Liver (tissue), 3 donors: ENCODE results near the gene LILRB2.

Experiments
- ATF3 ChIP-seq: IDR thresholded peaks from 2 replicates; pipeline ENCODE4 v1.6.1; 2016; ENCODE audit warnings: antibody characterized with exemption
- EGR1 ChIP-seq, 2 donors: IDR thresholded peaks; 2 replicates each; pipeline ENCODE4 v1.6.1; 2016 to 2018; ENCODE audit warnings: antibody characterized with exemption in 2 of 2, low read depth in 2 of 2
- FOXA1 ChIP-seq: IDR thresholded peaks from 2 replicates; pipeline ENCODE4 v1.6.1; 2016; ENCODE audit warnings: antibody characterized with exemption
- FOXA2 ChIP-seq: IDR thresholded peaks from 2 replicates; pipeline ENCODE4 v1.6.1; 2016; ENCODE audit warnings: antibody characterized with exemption
- GABPA ChIP-seq, 2 donors: IDR thresholded peaks in 1 of 2; conservative IDR thresholded peaks in 1 of 2; 2 replicates each; pipeline ENCODE4 v1.6.1; 2016; ENCODE audit warnings: antibody characterized with exemption in 2 of 2, mild to moderate bottlenecking in 1 of 2, moderate library complexity in 1 of 2
- RAD21 ChIP-seq, 2 donors: IDR thresholded peaks; 2 replicates each; pipeline ENCODE4 v1.6.1; 2016; ENCODE audit warnings: antibody characterized with exemption in 2 of 2, mild to moderate bottlenecking in 2 of 2
- RXRA ChIP-seq, 2 donors: IDR thresholded peaks; 2 replicates each; pipeline ENCODE4 v1.6.1; 2017 to 2018; ENCODE audit warnings: antibody characterized with exemption in 2 of 2, mild to moderate bottlenecking in 1 of 2
- SP1 ChIP-seq: IDR thresholded peaks from 2 replicates; pipeline ENCODE4 v1.6.1; 2018; ENCODE audit warnings: antibody characterized with exemption, mild to moderate bottlenecking
- TAF1 ChIP-seq: conservative IDR thresholded peaks from 2 replicates; pipeline ENCODE4 v1.6.1; 2016; ENCODE audit warnings: antibody characterized with exemption, mild to moderate bottlenecking
- YY1 ChIP-seq: IDR thresholded peaks from 2 replicates; pipeline ENCODE4 v1.6.1; 2016; ENCODE audit warnings: antibody characterized with exemption, mild to moderate bottlenecking
- TF ChIP-seq, protein P1 (sequence below): fragments of 150-350 bp; IDR thresholded peaks from 2 replicates; pipeline ENCODE4 v1.5.1; 2017; ENCODE audit warnings: improper control_type of control experiment, low read depth, low read length; ENCODE audit not compliant: missing input control
- TF ChIP-seq, protein P2 (sequence below): IDR thresholded peaks from 2 replicates; pipeline ENCODE4 v1.6.1; 2016; ENCODE audit warnings: antibody characterized with exemption
- TF ChIP-seq, protein P3 (sequence below): IDR thresholded peaks from 2 replicates; pipeline ENCODE4 v1.6.1; 2016; ENCODE audit warnings: antibody characterized with exemption
- donor health status: healthy.
- donor health status: healthy.

GRCh38 chr19:54252243-54252642 lies 28.7 kb downstream of the LILRB2 start:
- TF ChIP-seq, protein P1, sequence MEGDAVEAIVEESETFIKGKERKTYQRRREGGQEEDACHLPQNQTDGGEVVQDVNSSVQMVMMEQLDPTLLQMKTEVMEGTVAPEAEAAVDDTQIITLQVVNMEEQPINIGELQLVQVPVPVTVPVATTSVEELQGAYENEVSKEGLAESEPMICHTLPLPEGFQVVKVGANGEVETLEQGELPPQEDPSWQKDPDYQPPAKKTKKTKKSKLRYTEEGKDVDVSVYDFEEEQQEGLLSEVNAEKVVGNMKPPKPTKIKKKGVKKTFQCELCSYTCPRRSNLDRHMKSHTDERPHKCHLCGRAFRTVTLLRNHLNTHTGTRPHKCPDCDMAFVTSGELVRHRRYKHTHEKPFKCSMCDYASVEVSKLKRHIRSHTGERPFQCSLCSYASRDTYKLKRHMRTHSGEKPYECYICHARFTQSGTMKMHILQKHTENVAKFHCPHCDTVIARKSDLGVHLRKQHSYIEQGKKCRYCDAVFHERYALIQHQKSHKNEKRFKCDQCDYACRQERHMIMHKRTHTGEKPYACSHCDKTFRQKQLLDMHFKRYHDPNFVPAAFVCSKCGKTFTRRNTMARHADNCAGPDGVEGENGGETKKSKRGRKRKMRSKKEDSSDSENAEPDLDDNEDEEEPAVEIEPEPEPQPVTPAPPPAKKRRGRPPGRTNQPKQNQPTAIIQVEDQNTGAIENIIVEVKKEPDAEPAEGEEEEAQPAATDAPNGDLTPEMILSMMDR, result no peak
- TF ChIP-seq, protein P2, sequence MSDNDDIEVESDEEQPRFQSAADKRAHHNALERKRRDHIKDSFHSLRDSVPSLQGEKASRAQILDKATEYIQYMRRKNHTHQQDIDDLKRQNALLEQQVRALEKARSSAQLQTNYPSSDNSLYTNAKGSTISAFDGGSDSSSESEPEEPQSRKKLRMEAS, result no peak
- TF ChIP-seq YY1 (no peak), RAD21 (IDR thresholded peaks at IDR 0.05) (no peak), FOXA1 (no peak), ATF3 (no peak), SP1 (no peak), TAF1 (no peak), GABPA (IDR thresholded peaks at IDR 0.05 in 1 of 2, conservative IDR thresholded peaks at IDR 0.05 in 1 of 2) (no peak), RXRA (IDR thresholded peaks at IDR 0.05) (no peak), FOXA2 (no peak), EGR1 (IDR thresholded peaks at IDR 0.05; ENCODE audit: low read depth in 2 of 2) (no peak)
- TF ChIP-seq, protein P3, sequence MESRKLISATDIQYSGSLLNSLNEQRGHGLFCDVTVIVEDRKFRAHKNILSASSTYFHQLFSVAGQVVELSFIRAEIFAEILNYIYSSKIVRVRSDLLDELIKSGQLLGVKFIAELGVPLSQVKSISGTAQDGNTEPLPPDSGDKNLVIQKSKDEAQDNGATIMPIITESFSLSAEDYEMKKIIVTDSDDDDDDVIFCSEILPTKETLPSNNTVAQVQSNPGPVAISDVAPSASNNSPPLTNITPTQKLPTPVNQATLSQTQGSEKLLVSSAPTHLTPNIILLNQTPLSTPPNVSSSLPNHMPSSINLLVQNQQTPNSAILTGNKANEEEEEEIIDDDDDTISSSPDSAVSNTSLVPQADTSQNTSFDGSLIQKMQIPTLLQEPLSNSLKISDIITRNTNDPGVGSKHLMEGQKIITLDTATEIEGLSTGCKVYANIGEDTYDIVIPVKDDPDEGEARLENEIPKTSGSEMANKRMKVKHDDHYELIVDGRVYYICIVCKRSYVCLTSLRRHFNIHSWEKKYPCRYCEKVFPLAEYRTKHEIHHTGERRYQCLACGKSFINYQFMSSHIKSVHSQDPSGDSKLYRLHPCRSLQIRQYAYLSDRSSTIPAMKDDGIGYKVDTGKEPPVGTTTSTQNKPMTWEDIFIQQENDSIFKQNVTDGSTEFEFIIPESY, result no peak
